ENCODE measurements around the gene FHOD3. TPM values are rescaled to one million over a fixed set of nuclear protein-coding genes. Genes with fewer than 3 reads are reported as not detected.

Gene FHOD3
- total and polyA plus RNA-seq, 4 donors: 0.57 to 1.3 (median 1.2) TPM; not detected in 1

DNA sequence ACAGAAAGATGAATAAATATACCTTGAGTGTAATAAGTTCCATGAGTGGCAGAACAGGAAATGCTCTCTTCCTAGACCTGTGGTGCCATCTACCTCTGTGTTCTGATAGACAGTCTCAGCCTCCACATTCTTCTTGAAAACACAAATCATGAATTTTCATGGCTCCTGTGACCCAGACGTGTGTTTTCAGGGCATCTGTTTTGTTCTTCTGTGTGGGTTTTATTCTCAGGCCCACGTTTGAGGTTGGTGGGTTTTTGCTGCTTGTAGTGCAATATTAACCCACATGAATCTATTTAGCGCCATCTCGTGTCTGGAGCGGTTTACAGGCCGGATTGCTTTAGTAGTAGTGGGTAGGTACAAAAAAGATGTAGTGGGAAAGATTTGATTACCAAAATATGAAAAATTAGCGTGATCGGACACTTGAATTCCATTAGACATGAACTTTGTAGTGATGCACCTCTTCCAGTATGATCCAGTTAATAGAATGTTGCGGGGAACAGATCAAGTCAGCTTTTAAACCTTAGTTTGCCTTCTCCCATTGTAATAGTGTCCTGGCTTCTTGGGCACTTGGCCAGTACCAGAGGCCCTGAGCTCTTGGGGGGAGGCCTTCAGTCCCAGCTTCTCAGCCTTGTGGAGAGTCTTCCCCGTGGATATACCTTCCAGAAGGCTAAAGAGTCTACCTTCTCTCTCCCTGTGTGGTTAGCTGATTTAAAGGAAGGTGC, 274.8 kb downstream of the FHOD3 start:
- no peaks in the 10 kb centered on the region for H3K36me3 ChIP-seq (ENCODE audit: control insufficient read depth in 4 of 4, insufficient read depth in 3 of 4, low read depth in 1 of 4, low read length in 3 of 4)
- no peak overlapping the region for H3K27ac ChIP-seq (ENCODE audit: low read depth in 1 of 2, low read length in 2 of 2)
- no peak overlapping the region for H3K9ac ChIP-seq (ENCODE audit: low read depth in 1 of 2, low read length in 2 of 2)
- no peak for DNase-seq (ENCODE audit: low spot score)
- no peak overlapping the region for H3K4me3 ChIP-seq (ENCODE audit: low read depth in 1 of 3, low read length in 3 of 3)
- H3K9me3 ChIP-seq (ENCODE audit: control insufficient read depth in 4 of 4, low read length in 3 of 4): no peaks in the 10 kb centered on the region
- 16% methylated on average over 10 of the region's 10 CpGs for WGBS
- TF ChIP-seq RXRA (IDR thresholded peaks at IDR 0.05) (no peak), YY1 (IDR thresholded peaks at IDR 0.05) (no peak), EGR1 (IDR thresholded peaks at IDR 0.05; ENCODE audit: low read depth in 2 of 2) (no peak), GABPA (IDR thresholded peaks at IDR 0.05 in 1 of 2, conservative IDR thresholded peaks at IDR 0.05 in 1 of 2) (no peak), SP1 (IDR thresholded peaks at IDR 0.05) (no peak), FOXA2 (IDR thresholded peaks at IDR 0.05) (no peak), RAD21 (IDR thresholded peaks at IDR 0.05) (peak; percentile 69 to 73), HNF4G (IDR thresholded peaks at IDR 0.05) (no peak), JUND (IDR thresholded peaks at IDR 0.05) (no peak), FOXA1 (IDR thresholded peaks at IDR 0.05) (no peak), TAF1 (conservative IDR thresholded peaks at IDR 0.05) (no peak), NR2F2 (IDR thresholded peaks at IDR 0.05) (no peak), MAX (IDR thresholded peaks at IDR 0.05) (no peak), HNF4A (conservative IDR thresholded peaks at IDR 0.05) (no peak)
- TF ChIP-seq, protein P1, sequence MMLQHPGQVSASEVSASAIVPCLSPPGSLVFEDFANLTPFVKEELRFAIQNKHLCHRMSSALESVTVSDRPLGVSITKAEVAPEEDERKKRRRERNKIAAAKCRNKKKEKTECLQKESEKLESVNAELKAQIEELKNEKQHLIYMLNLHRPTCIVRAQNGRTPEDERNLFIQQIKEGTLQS (IDR thresholded peaks at IDR 0.05): no peak
- TF ChIP-seq, protein P2, sequence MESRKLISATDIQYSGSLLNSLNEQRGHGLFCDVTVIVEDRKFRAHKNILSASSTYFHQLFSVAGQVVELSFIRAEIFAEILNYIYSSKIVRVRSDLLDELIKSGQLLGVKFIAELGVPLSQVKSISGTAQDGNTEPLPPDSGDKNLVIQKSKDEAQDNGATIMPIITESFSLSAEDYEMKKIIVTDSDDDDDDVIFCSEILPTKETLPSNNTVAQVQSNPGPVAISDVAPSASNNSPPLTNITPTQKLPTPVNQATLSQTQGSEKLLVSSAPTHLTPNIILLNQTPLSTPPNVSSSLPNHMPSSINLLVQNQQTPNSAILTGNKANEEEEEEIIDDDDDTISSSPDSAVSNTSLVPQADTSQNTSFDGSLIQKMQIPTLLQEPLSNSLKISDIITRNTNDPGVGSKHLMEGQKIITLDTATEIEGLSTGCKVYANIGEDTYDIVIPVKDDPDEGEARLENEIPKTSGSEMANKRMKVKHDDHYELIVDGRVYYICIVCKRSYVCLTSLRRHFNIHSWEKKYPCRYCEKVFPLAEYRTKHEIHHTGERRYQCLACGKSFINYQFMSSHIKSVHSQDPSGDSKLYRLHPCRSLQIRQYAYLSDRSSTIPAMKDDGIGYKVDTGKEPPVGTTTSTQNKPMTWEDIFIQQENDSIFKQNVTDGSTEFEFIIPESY (IDR thresholded peaks at IDR 0.05): no peak
- TF ChIP-seq, protein P3, sequence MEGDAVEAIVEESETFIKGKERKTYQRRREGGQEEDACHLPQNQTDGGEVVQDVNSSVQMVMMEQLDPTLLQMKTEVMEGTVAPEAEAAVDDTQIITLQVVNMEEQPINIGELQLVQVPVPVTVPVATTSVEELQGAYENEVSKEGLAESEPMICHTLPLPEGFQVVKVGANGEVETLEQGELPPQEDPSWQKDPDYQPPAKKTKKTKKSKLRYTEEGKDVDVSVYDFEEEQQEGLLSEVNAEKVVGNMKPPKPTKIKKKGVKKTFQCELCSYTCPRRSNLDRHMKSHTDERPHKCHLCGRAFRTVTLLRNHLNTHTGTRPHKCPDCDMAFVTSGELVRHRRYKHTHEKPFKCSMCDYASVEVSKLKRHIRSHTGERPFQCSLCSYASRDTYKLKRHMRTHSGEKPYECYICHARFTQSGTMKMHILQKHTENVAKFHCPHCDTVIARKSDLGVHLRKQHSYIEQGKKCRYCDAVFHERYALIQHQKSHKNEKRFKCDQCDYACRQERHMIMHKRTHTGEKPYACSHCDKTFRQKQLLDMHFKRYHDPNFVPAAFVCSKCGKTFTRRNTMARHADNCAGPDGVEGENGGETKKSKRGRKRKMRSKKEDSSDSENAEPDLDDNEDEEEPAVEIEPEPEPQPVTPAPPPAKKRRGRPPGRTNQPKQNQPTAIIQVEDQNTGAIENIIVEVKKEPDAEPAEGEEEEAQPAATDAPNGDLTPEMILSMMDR (IDR thresholded peaks at IDR 0.05; ENCODE audit: low read depth, low read length, missing input control): peak; percentile 36
- peaks cover 0 to 5% (median 0%) of the 10 kb centered on the region in 4 donors for H3K27me3 ChIP-seq (ENCODE audit: control insufficient read depth in 4 of 4, insufficient read depth in 4 of 4, low read length in 3 of 4)
- H3K4me1 ChIP-seq (ENCODE audit: control insufficient read depth in 4 of 4, insufficient read depth in 4 of 4, low read length in 3 of 4): no peaks in the 10 kb centered on the region

DNA sequence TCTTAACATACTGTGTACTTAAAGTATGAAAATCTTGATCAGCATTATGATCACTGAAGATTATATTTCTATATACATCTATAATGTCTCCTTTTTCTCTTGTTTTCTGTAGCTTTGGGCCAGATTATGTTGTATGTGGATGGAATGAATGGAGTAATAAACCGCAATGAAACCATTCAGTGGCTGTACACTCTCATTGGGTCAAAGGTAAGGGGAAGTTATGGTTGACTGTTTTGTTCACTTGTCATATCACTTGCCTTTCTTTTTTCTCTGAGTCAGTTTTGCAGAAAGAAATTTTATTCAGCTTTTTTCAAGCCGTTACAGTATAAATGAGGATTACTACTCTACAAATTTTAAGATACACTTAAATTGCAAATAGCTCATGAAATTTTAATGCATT, 278.8 kb downstream of the FHOD3 start:
- H3K27ac ChIP-seq (ENCODE audit: low read depth in 1 of 2, low read length in 2 of 2): no peak overlapping the region
- WGBS: 83% methylated on average over 2 of the region's 2 CpGs
- no peaks in the 10 kb centered on the region for H3K36me3 ChIP-seq (ENCODE audit: control insufficient read depth in 4 of 4, insufficient read depth in 3 of 4, low read depth in 1 of 4, low read length in 3 of 4)
- no peak for DNase-seq (ENCODE audit: low spot score)
- no peaks in the 10 kb centered on the region for H3K9me3 ChIP-seq (ENCODE audit: control insufficient read depth in 4 of 4, low read length in 3 of 4)
- H3K4me3 ChIP-seq (ENCODE audit: low read depth in 1 of 3, low read length in 3 of 3): no peak overlapping the region
- no peak overlapping the region for H3K9ac ChIP-seq (ENCODE audit: low read depth in 1 of 2, low read length in 2 of 2)
- H3K27me3 ChIP-seq (ENCODE audit: control insufficient read depth in 4 of 4, insufficient read depth in 4 of 4, low read length in 3 of 4): no peaks in the 10 kb centered on the region
- no peaks in the 10 kb centered on the region for H3K4me1 ChIP-seq (ENCODE audit: control insufficient read depth in 4 of 4, insufficient read depth in 4 of 4, low read length in 3 of 4)
- no peak for TF ChIP-seq MAX (IDR thresholded peaks at IDR 0.05)
- TF ChIP-seq FOXA2 (IDR thresholded peaks at IDR 0.05): no peak
- no peak for TF ChIP-seq HNF4A (conservative IDR thresholded peaks at IDR 0.05)
